HG02973 (cell line): ENCODE measurements around the gene MMP24OS.

Source experiments
- ATAC-seq: cut with Tn5 transposase; IDR thresholded peaks from one replicate; pipeline ENCODE4 v1.9.1; 2021; ENCODE audit warnings: moderate library complexity; ENCODE audit not compliant: unreplicated experiment

MMP24OS gene

DNA sequence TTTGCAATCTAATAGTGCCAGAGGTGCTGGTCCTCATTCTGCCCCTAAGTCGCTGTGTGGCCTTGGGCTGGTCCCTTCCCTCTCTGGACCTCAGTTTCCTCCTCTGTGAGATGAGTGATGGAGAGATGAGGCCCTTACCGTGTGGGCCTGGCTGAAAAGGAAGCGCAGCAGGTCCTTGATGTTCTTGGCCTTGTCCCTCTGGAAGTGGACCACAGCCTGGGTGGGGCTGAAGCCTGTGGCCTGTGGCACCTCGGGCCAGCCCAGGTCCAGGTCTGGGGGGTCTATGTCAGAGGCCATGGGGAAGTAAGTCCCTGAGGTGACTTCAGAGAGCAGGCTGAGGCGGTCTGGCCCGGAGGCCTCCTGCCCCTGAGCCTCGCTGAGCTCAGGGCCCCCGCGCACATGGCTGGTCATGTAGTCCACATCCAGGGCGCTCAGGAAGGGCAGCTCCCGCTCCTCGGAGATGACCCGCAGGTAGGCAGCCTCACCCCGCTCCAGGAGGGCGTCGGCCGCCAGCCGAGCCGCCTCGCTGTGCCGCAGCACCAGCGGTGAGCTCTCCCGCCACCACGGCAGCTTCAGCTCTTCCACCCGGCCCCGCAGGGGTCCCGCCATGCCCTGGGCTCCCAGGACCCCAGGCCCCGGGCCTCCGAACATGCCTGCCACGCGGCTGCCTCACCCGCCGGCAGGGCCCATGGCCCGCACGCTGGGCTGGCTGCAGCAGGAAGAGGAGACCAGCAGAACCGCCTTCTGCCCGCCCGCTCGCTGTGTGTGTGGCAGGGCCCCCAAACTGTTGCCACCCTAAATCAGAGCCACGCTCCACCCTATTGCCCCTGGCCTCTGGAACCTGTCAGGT is 14.0 kb upstream of the MMP24OS start, which contains the start of gene FAM83C:
Gene FAM83C (minus strand): TSS at position 772 of the 850 bp plus-strand sequence. CDS start 121 bp downstream, at position 651.
- ATAC-seq = no peak

- ATAC-seq = no peak
These were observed 13.0 kb upstream of the MMP24OS start for GRCh38 chr20:35290887-35291417.

GRCh38 chr20:35290186-35290886 is 12.4 kb upstream of the MMP24OS start:
- no peak for ATAC-seq

DNA sequence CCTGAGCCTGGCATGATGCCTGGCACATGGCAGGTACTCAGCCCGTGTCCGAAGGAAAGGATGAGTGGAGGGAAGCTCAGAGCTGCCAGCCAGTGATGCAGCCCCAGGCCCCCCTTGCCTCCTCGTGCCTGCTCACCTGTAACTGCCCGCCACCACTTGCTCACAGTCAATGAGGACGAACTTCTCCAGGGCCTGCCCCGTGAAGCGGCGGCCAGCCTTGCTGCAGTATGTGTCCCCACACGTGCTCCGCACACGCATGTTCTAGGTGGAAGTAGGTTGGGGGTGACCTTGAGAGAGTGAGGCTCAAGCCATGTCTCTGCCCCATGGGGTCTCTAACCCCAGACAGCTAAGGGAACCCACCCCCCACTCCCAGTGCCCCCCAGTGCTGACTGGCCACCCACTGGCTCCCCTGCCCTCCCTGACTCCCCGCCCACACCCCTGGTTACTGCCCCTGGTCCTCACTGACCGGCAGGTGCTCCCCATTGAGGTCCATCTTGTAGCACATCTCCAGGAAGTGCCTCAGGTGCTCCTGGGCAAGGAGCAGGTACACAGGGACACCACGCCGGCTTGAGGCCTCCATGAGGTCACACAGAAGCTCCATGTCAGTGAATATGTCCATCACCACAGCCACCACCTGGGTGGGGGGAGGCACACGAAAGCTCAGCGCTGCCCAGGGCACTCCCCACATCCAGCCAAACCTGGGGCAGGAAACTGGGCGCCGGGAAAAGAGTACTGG is 10.6 kb upstream of the MMP24OS start:
- no peak for ATAC-seq

- ATAC-seq = no peak
These were observed 9.8 kb upstream of the MMP24OS start for GRCh38 chr20:35287509-35288324.

DNA sequence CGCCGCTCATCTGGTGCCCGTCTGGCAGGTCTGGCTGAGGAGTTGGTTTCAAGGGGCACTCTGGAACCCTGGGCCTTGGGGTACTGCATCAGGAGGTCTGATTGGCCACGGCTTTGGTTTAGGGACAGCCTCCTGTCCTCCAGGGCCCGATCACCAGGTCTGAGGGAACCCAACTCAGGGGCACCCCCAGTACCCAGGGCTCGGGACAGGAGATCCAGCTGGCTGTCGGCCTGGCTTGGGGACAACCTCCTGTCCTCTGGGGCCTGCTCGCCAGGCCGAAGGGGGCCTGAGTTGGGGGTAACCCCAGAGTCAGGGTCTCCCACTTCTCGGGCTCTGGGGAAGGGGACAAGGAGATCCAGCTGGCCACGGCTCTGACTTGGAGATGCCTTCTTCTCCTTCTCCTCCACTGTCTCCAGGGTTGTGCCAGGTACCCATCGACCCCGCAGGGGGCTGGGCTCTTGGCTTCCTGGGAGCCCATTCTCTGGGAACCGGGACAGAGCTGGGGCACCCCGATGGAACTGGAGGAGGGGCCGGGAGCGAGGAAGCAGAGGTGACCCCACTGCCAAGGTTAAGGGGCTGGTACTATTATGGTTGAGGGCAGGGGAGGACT is 9.1 kb upstream of the MMP24OS start:
- ATAC-seq = no peak

DNA sequence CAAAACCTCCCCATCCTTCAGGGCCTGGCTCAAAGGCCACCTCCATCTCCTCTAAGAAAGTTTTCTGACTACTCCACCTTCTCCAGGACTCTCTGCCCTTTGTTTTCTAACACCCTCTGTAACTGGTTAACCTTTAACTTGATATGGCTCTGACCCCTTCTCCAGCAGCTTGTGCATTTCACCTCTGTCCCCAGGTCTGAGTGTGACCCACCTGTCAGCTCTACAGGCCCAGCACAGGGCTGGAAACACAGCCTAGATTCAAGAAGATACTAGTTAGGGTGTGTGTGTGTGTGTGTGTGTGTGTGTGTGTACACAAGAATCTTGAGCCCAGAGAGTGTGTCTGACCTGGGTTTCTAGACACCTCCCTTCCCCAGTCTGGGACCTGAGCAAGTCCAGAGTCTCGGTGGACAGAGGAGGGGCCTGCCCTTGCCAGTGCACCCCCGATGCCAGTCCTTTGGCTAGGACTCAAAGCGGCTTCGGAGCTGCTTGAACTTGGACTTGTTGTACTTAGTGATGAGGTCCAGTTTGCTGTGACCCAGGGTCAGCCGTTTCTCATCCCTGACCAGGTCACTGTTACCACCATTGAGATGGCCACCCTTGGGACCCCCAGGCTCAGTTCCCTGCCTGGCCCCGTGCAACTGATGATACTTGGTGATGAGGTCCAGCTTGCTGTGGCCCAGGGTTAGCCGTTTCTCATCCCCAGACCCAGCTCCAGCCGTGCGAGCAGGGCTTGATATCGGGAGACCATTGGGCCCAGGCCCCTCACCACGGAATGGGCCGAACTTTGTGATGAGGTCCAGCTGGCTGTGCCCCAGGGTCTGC is 8.4 kb upstream of the MMP24OS start:
- ATAC-seq = no peak

GRCh38 chr20:35285806-35286076 is 7.8 kb upstream of the MMP24OS start:
- ATAC-seq = no peak

- no peak for ATAC-seq
These were observed 7.3 kb upstream of the MMP24OS start for GRCh38 chr20:35284992-35285805.

- peak; percentile 58 for ATAC-seq
These were observed 6.5 kb upstream of the MMP24OS start, which contains the start of gene EIF6 for GRCh38 chr20:35284267-35284991. Gene EIF6, minus strand, starts transcription at chr20:35284772. Its CDS starts 285 bp downstream, at chr20:35284487.

GRCh38 chr20:35283441-35284266 is 5.7 kb upstream of the MMP24OS start:
- ATAC-seq = no peak

DNA sequence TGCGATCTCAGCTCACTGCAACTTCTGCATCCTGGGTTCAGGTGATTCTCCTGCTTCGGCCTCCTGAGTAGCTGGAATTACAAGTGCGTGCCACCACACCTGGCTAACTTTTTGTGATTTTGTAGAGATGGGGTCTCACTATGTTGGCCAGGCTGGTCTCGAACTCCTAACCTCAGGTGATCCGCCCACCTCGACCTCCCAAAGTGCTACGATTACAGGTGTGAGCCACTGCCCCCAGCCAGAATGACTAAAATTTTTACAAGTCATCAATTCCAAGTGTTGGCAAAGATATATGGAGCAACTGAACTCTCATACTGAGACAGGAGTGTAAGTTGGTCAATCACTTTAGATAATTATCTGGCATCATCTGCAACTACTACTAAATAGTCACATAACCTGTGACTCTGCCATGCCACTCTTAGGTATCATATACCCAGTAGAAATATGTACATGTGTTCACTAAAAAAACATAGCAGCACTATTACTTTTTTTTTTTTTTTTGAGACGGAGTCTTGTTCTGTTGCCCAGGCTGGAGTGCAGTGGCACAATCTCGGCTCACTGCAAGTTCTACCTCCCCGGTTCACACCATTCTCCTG is 3.7 kb upstream of the MMP24OS start:
- ATAC-seq = no peak

GRCh38 chr20:35280523-35280922 is 2.6 kb upstream of the MMP24OS start:
- no peak for ATAC-seq

DNA sequence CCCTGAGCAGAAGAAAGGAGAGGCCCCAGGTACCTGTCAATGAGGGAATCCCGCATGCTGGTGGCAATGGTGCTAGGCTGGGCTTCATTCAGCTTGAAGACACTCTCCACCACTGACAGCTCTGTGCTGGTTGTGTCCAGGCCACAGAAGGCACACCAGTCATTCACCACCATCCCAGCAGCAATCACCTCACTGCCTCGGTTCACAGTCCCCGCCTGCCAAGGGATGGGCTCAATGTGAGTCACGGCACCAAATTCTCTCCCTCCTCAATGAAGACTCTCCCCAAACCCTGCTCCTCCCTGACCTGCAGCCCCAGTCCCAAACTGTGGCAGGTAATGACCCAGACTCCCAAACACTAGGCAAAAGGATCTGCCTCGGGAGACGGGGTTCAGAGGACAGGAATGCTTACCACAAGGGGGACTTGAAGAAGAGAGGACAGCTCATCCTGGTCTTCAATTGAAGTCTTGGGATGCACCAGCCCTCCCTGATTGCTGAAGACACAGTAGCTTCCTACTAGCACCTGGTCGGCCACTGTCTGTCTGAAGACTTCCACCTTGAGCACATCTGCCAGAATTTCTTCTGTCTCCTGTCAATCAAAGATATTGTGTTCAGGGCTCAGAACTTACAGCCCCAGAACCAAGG is 1.7 kb upstream of the MMP24OS start:
- ATAC-seq = no peak

GRCh38 chr20:35279040-35279439 is 1.1 kb upstream of the MMP24OS start:
- no peak for ATAC-seq

- peak; percentile 20 for ATAC-seq
These were observed 795 bp downstream of the MMP24OS start for GRCh38 chr20:35277127-35277526.
